Activated T-cell treated with anti-CD3 and anti-CD28 coated beads for 24 hours (primary cell): ENCODE data around the gene CFAP20DC.
"Not testable (repeated sequence)": the region's sequence is repeated elsewhere in the genome, so short reads cannot be mapped to it uniquely, and the experiment has no call there.

Source experiments
- DNase-seq: peaks from one replicate; pipeline ENCODE4 v3.0.0-alpha.2; 2020; ENCODE audit warnings: low read depth

Gene CFAP20DC

DNA sequence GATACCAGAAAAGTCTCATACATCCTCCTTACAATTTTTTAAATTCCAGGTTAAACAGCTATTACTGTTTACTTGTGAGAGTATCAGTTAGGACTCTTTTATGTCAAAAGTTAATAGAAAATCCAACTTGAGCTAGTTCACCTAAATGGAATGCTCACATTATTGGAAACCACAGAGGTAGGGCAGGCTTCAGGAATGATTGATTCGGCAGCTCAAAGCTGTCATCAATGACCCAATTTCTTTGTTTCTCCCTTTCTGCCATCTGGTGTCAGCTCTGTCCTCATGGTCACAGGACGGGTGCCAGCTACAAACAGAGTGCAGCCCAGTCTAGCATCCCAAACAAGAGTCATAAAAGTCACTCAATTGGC, 32.2 kb downstream of the CFAP20DC start:
- DNase-seq: no peak

DNA sequence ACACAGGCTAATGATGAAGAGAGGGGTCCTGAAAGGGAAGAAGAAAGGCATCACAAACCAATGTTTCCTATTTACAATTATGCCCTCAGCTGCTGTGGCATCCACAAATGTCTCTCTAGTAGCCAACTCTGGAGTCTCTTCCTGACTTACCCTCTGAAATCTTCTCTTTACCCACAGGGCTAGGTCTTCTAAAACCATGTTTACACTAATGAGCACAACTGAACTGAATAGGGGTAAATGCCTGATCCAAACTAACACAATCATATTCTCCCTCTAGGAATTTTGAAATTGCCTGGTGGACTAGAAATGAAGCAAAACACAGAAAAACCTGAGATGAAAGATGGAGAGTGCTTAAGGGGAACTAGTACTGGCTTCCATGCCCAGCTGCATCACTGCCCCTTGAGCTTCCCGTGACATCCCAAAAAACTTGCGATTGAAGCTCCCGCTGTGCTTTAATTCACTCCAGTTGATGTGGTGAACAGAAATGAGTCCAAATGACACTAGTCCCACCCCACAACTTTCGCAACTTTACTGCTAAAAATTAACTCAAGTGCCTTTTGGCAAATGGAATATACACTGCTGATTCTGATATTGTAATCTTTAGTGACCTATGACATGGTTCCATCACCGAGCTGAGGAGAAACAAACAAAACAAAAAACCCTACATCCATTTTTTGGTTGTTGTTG, 32.8 kb downstream of the CFAP20DC start:
- no peak for DNase-seq

DNA sequence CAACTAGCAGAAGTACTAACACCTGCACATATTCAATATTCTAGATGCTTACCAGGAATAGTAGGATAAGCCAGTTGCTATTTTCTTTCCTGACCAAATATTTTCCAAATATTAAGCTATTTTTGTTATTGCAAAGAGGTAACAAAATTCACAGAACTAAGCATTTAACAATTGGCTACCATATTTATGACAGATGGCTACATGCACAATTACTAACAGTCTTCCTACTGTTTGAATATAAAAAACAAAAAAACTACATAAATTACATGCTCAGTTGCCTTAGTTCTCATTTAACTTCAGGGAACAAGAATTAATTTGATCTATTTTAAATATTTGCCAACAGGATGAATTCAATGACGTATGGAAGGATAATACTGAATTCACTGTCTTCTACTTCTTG, 36.2 kb downstream of the CFAP20DC start:
- no peak for DNase-seq

DNA sequence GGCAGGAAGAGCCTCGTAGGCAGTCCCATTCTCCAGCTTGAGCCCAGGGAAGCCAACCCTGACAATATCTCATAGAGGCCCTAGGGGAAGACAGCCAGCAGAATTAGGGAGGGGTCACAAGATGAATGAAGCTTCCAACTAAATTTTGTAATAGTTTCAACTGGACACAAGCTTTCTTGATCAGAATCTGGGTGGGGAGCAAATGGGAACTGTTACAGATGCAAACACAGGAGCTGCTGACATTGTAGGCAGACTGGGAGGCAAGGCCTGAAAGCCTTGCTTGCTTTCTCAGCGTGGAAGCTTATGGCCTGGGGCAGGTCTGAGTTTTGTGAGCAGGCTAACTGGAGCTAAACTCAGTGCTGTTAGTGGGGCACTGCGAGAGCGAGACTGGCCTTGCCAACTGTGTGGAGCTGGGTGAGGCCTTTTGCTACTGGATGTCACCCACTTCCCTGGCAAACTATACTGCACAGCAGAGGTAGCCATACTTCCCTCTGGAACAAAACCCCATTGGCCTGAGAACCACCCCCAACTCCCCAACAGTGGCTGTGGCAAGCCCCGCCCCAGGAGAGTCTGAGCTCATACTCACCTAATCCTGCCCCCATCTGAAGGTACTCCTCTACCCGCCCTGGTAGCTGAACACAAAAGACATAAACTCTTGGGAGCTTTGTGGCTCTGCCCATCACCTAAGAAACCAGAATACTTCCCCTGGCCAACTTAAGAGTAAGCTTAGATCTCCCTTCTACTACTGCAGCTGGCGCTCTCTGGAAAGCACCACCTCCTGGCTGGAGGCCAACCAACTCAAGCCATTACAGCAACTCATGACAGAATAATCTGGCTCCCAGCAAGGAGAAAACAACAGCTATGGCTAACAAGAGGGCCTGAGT, 42.9 kb downstream of the CFAP20DC start:
- no peak for DNase-seq

DNA sequence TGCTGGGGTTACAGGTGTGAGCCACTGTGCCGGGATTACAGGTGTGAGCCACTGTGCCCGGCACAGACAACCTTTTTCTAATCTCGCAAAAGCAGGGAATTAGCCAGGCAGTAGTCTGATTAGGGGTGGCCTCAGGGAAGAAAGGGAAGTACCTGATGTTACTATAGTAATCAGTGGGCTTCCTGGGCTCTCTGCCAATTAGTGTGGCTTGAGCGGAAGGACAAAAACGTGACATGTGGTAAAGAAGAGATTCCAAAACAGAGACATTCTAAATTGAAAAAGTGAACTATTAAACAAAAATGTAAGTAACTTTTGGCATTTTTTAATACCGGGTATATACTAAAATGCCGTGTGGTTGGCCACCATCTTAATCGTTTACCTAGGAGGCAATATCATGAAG, 48.1 kb downstream of the CFAP20DC start:
- DNase-seq: no peak

DNA sequence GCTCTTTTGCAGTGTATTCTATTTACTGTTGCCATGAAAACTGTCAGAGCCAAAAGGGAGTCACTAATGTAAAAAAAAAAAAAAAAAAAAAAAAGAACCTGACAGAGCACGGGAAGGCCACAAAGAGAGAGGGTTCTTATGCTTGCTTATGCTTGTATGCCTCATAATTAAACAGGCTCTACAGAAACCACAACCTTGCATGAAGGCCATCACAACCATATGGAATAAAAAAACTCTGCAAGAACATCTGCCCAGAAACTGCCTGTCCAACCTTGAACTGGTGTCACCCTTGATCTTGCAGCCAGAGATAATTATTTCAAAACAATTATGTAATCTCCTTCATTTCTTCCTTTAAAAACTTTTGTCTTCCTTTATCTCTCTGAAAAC, 50.1 kb downstream of the CFAP20DC start:
- no peak for DNase-seq

DNA sequence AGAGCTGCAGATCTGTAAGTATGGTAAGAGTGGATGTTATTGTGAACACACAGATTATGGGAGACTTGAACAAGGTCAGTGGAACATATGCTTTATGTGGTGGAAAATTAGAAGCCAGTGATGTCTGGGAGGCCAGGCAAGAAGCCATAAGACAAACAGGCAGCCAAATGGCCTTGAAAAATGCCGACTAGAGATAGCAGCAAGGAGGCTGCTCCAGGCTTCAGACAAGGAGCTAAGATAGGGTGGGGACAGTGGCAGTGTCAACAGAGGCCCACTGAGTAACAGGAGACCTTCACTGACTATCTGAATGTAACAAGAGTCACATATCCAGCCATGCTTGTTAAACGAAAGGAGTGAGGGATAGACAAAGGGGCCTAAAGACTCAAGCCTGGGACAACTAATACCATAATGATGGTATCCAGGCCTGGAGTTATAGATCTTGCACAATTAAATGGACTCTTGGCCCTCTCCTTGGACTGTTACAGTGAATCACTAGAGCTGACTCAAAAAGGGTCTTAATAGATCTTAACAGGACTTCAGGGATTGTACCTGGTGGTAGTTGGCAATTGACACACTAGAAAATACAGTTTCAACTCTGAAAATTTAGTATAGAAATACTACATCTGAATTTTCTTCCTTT, 50.6 kb downstream of the CFAP20DC start:
- no peak for DNase-seq

DNA sequence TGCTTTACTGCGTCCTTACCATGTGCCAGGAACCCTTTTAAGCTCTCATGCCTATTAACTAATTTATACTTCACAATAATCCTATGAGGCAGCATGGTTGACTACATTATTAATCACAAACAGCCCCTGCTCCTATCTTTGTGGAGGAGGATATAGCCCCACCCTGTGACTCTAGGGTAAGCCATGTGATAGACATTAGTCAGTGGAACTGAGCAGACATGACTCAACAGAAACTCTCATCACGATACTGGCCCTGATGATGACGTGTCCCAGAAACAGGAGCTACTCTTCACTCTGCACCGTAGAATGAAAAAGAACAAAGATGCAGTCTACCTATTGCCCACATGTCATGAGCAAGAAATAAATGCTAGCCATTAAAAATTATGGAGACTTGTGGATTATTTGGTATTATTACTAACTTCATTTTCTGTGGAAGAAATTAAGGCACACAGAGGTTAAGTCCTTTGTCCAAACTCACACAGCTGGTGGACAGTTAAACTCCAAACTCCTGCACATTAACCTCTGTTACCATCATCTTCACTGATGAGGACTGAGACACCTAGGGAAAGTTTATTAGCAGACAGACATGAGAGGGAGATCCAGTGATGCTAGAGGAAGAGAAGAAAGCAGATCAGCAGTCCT, 51.2 kb downstream of the CFAP20DC start:
- DNase-seq: no peak

DNA sequence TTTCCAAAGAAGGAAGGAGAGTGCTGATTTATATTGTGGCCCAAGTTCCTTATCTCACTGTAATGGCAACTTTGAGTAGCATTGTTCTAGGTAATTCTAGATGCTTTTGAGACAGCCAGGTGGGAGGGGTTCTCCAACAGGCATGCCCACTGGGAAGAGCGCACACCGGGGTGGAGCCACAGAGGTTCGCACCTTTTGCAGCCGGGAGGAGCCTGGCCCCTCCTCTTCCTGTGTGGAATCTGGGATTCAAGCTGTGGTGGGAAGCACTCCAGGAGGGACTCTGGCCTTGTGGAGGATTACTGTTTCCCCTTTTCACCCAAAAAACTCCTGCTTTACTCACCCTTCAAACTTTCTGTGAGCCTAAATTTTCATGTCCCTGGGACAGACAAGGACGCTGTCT, 53.1 kb downstream of the CFAP20DC start:
- no peak for DNase-seq

DNA sequence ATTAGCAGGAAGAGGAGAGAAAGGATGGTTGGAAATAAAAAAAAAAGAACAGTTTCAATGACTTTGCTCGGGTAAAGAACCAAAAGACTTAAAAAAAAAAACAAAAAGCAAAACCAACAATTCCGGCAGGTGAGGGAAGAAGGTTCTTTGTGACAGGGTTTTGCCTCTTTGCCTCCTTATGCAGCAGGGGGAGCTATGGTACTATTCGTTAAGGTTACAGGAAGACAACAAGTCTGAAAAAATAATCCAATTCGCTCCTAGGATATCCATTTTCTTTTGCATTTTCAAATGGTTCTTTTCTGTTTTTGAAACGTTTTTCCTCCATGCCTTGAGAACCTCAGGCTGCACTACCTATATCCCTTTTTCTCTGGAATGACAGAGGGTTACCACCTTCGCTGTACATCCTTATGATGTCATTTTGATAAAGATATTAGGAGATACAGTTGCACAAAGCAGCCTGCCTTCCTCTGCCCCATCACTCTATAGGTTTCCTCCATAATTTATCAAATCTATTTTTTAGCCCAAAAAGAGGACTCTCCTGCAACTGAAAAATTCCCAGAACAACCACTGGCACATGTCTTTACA, 55.0 kb downstream of the CFAP20DC start:
- DNase-seq: no peak

DNA sequence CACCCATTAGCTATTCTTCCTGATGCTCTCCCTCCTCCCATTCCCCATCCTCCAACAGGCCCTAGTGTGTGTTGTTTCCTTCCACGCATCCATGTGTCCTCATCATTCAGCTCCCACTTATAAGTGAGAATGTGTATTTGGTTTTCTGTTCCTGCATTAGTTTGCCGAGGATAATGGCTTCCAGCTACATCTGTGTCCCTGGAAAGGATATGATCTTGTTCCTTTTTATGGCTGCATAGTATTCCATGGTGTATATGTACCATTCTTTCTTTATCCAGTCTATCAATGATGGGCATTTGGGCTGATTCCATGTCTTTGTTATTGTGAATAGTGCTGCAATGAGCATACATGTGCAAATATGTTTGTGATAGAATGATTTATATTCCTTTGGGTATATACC, 56.3 kb downstream of the CFAP20DC start:
- no peak for DNase-seq

DNA sequence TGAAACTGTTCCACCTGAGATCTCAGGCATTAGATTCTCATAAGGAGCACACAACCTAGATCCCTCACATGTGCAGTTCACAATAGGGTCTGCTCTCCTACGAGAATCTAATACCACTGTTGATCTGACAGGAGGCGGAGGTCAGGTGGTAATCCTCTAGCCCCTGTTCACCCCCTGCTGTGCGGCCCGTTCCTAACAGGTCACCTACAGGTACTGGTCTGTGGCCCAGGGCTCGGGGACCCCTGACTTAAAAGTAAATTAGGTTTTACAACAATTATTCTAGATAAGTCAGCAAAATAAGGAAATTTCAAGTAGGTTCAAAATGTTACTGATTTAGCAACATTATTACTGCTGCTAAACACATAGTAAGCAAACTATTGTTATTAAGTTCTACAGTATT, 58.2 kb downstream of the CFAP20DC start:
- DNase-seq: no peak

DNA sequence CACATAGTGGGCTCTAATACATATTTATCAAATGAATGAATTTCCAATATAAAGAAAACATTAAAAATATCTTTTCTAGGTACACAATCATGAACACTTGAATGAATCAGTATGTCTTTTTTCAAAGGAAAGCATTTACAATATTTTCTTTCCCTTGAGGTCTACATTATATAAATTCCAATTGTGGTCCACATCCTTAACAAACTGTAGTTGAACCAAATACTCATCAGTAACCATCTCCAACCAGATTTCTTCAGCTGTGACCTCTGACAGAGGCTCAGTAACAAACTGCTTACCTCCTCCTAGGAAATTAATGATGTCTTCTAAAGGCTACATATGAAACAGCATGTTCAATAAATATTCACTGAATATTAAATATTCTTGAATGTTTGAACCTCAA, 58.8 kb downstream of the CFAP20DC start:
- DNase-seq: no peak

DNA sequence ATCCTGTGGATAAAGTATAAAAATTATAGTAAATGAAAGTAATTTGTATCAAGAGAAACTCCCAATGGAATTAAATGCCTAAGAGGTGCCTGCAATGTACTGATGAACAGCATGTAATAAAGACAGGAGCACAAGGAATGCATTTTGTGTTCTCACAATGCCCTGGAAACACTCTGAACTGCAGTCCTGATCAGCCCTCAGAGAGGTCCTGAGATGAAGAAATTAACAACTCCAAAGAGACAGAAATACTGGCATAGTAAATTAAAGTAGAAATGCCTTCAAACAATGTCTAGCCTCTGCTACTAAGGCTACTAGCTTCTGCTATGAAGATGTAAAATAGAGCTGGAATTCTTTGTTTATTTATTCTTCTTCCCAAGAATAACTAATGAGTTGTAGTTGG, 59.9 kb downstream of the CFAP20DC start:
- DNase-seq: no peak

DNA sequence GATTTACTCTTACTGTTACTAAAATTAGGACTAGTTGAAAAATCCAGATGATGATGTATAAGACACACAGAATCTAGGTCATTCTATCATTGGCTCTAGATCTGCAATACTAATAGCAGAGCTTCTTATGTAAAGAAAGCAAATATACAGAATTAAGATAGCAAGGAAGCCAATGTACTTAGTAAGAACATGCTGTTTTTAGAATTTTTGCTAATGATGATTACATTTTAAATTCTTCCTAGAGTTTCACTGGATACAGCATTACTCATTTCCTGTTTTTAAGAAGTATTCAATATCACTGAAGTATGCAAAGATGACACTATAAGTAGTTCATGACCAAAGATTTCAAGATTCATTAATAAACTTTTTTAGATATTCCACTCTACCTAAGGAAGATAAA, 60.7 kb downstream of the CFAP20DC start:
- DNase-seq: no peak

DNA sequence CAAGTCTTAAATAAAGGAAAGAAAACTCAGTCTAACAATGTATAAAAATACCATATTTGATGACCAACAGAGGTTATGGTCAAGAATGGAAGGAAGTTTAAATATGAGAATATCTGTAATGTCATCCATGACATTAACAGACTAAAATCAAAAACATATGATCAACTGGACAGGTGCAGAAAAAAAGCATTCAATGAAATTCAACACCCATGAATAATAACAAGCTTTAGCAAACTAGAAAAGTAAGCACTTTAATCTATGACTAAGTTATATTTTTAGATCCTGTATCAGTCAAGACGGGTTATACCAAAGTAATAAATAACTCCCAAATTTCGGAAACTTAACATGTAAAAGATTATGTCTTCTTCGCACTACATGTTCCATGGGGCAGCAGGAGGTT, 61.8 kb downstream of the CFAP20DC start:
- no peak for DNase-seq

DNA sequence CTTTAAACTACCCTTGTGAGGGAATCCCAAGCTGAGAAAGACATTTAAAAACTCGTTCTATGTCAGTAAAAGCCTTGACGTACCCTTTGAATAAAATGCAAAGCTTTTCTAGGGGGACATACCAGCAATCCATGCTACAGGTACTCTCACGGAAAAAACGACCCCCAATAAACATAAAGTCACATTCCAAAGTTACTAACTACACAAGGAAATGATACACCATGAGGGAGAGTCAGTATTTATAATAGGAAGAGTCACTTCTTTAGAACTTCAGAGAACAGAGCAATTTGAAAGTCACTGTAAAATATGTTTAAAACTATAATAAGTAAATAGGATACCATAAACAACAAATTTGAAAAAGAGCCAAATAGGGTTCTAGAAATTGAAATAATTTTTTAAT, 63.2 kb downstream of the CFAP20DC start:
- no peak for DNase-seq

DNA sequence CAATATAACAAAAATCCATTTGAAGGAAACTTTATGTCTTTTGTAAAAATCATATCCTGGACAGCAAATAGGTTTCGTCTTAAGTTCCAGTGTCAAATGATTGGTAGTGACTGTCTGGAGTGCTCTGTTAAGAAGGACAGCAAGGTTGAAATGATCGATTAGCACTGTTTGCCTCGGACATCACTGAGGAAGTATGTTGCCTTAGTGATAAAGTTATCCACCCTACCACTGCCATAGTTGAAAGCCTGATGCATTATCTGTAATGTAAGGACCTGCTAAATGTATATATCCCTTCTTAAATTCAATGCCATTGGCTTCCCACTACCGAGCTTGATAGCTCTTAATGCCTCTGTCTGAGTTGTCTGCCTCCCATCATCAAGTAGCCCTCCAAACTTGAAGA, 70.0 kb downstream of the CFAP20DC start:
- DNase-seq: no peak

DNA sequence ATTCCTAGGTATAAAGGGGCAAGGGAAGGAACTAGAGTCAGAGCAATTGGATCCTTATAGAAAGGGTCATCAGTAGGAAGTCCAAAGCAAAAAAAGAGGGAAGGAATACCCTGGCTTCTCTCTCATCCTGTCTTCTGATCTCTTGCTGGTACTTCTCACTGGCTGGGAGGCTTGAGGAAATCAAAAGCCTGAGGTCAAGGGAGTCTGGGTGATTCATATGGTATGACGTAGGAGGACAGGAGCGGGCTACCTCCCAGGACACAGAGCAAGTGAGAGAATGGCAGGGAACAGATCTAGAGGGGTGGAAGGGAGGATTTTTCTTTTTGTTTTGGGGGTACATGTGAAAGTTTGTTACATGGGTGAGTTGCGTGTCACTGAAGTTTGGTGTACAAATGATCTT, 76.0 kb downstream of the CFAP20DC start:
- DNase-seq: no peak

DNA sequence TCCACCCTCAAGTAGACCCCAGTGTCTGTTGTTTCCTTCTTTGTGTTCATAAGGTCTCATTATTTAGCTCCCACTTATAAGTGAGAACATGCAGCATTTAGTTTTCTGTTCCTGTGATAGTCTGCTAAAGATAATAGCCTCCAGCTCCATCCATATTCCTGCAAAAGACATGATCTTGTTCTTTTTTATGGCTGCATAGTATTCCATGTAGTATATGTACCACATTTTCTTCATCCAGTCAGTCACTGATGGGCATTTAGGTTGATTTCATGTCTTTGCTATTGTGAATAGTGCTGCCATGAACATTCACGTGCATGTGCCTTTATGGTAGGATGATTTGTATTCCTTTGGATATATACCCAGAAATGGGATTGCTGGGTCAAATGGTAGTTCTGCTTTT, 82.0 kb downstream of the CFAP20DC start:
- DNase-seq: not testable (repeated sequence)

DNA sequence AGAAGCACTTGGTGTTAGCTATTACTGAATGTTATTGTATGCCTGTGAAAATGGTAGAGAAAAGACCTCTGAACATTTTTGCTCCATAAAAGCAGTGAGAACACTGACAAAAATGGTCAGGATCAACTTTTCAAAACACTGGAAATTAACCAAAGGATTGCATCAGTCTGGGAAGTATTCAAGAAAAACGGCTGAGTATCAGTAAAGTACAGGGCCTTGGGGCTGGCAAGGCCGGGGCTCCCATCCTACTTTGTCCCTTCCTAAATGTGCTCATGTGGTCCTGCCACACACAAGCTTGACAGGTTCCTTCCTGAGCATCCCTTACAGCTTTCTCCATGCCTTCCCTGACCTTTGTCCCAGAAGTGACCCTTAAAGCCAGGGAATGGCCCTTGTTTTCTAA, 84.0 kb downstream of the CFAP20DC start:
- DNase-seq: no peak

DNA sequence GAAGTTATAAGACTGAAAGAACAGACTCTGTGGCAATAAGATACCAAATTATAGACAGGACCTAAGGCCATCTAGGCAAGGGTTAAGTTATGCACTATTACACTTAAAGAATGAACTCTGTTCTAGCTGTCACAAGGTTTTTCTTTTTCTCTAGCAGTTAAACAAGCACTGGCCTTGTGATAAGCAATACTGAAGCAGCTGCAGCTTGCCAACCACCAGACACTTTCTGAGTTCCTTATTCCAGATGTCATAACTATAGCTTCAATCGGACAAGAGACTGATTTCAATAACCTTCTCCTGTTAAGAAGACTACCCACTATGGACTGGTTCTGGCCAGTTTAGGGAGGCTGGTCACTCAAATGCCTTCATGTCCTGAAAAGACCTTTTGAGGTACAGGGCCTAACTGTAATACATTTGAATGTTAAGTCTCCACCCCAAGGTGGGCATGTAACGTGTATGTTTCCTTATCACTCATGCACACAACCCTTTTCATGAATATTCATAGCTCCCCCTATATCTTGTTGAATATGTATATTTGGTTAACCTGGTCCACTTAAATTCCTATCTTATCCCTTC, 85.8 kb downstream of the CFAP20DC start:
- no peak for DNase-seq
